GM21447 (cell line): Measurements from ENCODE around the gene DNAL1.

ENCODE experiments used
- ATAC-seq: cut with Tn5 transposase; IDR thresholded peaks from one replicate; pipeline ENCODE4 v1.9.1; 2021; ENCODE audit not compliant: unreplicated experiment

Gene DNAL1

DNA sequence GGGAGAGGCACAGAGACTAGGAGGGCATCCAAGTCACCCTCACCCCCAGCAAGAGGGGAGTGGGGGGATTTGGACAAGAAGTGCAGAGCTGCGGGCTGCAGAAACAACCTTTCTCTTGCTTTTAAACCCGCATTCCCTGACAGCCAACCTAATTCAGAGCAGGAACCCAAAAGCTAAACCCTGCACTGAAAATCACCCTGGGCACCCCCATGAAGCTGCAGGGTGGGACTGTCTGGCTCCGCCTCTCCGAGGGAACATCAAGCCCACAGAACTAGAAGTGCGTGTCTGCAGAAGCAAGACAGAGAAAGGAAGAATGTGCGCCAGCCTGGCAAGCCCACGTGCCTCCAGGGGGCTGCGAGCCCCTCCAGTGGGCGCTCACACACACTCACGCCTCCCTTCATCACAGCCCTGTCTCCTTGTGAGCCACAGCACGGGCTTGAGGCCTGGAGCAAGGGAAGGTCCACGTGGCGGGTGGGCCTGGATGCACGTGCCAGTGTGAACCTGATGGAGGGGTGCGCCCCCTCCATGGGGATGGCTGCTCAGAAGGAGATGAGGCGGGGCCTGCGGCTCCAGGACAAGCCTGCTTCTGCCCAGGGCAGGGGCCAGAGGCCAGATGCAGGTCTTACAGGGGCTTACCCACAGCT lies 97.2 kb downstream of the DNAL1 start:
- ATAC-seq, result no peak

DNA sequence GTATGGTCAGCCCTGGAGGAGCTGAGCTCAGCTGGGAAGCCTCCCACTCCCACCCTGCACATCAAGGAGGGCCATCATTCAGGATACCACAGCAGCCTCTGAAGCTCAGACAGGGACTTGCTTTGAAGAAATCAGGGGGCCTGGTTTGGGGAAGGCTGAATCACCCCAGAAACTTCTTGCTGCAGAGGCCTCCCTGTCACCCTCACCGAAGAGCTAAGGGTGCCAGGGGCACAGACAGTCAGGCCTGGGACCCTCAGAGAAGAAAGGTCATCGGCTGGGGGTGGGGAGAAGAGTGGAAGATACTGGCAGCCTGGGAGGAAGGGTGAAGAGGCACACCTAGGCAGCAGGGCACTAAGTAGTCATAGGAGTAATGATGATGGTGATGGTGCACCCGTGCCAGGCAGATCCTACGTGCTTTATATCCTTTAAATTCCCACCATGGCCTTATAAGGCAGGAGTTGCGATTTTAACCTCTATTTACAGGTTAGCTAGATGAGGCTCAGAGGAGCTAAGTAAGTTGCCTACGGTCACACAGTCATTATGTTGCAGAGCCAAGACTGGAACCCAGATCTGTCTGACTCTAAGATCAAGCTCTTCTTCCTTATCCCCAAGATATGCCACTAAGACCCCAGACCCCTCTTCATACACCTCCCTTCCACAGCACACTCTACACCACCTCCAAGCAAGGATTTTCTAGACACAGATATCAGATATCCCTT lies 97.9 kb downstream of the DNAL1 start:
- ATAC-seq, result no peak

DNA sequence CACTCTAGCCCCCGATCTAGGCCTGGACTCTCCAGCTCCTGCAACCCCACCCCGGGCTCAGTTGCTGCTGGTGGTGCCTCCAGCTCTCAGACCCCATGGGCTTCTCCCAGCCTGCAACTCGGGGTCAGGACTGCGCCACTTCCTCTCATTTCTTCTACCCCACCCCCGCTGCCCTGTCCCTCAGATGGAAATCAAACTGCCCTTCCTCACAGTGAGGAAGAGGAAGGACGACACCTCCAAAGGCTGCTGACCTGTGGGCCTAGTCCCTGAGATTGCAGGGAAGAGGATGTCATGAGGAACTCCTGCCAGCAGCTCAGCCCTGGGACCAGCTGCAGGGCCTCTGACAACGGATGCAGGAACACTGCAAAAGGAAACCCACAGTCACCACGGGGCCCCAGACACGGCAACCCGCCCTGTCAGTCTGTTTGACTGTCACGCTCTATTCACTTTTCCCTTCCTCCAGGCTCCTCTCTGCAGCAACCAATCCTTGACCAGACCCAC lies 98.7 kb downstream of the DNAL1 start:
- ATAC-seq, result peak; percentile 63

DNA sequence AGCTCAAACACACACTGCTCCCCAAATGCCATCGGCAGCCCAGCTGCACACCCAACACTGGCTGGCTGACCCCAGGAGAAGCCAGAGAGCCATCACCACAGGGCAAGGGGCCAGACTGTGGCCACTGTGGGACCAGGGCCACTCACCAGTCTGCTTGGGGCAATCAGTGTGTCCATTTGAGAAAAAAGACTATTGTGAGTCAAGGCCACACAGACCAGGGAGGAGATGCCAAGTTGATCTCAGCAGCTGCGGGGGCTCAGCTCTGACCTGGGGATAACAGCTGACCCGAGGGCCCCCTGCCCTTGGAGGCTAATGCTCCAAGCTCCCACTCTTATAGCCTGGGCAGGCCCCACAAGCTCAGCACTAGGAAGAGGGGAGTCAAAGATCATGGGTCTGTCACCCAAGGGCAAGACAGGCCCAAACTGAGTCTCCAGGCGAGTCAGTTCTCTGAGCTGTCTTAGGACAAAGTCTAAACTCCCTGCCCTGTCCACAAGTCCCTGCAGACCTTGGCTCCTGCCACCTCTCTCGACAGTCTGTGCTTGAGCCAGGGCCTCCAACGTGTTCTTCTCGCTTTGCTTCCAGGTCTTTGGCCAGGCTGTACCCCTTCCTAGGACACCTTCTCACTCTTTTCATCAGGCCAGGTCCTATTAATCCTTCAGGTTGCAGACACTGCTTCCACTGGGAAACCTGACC lies 99.5 kb downstream of the DNAL1 start:
- ATAC-seq, result peak; percentile 5

DNA sequence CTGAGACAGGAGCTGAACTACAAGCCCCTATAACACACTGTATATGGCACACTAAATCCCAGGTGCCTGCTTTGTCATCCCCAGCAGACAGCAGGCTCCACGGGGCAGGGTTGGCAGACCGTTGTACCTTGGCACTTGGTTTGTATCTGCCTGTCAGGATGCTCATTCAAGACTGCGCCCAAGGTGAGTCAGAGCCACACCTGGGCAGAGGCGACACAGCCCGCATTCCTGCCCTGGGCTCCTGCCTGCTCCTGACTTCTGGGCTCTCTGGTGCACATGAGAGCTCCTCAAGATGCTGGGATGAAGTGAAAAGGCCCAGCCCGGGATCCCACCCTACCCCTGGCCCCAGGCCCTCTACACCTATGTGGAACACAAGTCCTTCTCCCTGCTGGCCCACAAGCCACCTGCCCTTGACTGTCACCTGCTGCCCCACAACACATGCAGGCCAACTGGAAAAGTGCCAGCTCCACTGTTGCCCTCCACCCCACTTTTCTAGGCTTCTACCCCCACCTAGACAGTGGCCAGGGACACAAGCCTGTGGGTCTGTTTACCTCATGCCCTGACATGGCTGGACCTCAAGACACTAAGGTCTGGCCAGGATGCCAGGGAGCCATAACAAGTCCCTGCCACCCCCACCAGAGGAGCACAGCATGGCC lies 100.2 kb downstream of the DNAL1 start:
- ATAC-seq, result no peak

DNA sequence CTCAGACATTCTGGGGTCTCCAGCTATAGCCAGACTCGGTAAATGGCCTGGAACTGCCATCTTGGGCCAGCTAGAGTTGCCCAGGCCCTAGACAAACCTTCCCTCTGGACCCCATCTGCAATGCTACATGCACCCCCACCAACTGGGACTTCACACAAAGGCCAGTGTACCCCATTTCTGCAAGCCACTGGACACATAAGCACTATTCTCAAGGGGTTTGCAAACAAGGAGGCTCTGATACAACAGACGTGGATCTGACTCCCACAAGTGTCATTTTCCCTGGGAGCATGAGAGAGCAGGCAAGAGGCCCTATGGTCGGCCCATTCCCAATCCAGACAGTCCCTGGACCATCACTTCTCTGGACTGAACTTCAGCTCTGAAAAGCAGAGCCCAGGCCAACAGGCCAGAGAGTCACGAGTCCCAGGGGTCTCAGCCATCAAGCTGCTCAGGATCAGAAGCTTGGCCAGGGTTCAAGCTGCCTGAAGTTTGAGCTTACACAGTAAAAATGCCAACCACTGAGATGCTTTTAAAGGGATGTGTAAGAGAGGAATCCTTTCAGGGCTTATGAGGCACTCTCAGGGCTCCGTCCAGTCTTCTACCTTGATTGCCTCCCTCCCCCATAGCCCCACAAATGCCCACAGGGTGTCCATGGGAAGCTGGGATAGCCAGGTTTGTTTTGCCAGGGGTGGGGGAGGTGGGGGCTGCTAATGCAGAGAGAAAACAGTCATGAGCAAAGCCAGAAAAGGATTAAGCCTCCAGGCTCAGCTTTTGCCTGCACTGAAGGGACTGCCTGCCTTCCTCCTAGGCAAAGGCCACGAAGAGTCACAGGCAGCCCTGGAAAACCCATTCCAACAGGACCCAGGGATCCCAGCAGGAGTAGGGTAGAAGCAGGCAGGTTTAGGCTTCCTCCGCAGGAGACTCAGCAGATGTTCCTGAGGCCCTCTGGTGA lies 101.1 kb downstream of the DNAL1 start:
- ATAC-seq, result no peak

DNA sequence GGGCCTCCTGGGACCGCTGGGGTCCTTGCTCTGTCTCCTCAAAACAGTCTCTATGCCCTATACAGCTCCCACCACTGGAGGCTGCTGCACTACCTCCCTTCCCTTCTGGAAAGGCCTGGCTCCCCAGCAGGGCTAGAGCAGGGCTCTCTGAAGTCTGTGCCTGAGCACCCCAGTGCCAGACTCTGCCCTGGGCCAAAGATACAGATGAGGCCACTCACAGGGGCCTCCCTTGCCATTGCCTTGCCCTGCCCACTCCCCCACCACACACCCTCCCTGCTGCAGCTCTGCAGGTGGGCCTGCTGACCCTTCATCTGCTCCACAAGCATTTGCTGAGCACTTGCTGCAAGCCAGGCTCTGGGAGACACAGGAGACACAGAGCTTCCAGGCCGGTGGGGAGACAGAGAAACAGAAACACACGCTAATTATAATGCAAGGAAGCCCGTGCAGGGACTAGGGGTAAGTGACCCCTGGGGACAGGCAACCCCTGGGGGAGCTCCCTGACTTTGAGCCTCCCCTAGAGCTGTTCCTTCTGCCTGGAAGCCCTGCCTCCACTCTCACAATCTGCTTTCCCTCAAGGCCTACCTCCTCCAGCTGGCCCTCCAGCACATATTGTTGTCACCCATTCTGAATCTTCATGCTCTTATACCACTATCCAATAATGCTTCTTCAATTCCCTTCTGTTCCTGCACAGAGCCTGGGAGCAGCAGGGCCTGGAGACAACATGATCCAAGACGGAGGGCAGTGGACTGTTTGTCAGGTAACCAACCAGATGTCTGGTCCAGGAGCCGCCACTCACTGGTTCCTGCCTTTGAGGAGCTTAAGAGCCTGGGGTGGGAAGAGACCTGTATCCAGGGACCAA lies 102.0 kb downstream of the DNAL1 start:
- no peak for ATAC-seq

DNA sequence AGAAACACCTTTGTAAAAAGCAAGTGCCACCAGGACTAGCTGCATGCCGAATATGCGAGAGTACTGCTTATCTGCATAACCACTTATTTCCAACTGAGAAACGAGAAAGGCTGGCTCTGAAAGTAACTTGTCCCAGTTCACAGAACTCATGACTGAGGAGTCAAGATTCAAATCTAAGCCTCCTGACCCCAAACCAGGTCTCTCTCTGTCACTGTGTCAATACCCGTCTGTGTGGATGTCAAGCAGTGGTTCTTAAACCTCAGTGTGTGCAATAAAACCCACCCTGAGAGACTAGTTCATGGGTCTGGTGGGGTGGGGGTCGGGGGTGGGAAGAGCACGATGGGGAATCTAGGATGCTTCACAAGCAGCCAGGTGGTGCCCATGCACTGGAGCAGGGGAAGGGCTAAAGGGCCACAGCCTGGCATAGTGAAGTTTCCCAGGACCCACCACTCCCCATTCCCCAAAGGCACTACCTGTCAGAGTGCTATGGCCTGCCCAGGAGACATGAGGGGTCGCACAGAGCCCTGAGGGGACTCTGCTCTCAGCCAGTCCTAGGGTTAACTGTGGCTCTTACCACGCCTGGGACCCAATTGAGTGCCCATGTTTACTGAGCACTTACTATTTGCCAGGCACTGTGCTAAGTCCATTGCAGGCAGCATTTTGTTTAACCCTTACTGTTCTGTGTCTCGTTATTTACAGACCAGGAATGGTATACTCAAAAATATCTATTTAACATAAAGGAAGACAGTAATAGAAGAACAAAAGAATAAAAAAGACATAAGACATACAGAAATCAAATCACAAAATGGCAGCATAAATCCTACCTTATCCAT lies 102.8 kb downstream of the DNAL1 start:
- no peak for ATAC-seq

DNA sequence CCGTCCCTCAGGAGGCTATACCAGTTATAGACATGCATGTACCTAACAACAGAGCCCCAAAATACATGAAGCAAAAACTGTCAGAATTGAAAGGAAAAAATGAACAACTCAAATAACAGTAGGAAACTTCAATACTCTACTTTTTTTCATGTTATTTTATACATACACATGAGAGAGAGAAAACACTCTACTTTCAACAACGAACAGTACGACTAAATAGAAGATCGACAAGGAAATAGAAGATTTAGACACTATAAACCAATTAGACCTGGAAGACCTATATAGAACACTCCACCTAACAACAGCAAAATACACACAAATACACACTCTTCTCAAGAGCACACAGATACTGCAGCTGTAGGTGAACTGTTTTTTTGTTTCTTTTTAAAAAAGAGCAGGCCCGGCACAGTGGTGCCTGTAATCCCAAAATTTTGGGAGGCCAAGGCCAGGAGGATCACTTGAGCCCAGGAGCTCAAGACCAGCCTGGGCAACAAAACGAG lies 104.1 kb downstream of the DNAL1 start:
- ATAC-seq, result no peak

DNA sequence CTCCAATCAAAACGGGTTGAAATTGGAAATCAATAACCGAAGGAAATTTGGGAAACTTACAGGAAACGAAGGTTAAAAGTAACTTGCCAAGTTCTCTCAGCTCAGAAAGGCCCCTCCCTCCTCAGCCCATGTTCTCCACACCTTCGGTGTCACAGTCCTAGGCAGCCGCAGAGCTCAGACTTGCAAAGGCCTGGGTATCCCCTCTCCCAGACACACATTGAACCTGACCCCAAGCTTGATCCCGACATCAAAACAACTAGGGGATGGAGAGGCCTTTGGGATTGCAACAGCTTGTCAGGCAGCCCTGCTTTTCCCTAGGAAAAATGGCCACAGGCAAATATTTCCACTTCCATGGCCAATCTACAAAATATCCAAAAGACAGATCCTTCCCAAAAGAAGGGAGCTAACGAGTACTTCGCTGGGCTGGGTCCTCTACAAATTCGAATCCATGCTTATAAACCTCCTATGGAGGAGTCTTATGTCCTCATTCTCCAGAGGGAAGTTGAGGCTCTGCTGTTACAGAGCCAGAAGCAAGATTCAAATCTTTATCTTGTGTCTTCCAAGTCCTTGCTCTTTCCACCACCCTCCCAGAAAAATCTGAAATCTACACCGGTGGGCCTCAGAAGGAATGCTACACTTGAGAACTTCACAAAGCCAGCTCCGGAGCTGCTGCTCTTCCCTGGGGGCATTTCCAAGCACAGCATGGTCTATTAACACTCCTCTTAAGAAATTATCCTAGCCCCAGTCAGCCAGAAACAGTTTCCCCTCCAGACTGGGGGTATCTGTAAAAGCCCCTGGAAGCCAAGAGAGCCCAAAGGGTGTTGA lies 105.1 kb downstream of the DNAL1 start:
- no peak for ATAC-seq

DNA sequence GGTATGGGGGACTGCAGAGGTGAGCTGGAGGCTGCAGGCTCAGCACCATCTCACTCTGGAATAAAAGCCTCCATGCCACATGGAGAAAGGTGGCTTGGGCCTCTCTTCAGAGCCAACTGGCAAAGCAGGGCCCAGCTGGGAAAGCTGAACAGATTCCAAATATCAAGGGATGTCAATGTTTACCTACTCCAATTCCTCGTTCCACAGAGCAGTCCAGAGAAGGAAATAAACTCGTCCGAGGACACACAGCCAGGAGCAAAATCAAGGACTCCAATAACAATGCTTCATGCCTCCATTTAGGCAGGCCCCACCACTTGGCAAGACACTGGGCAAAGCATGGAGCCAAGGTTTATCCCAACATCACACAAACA lies 105.7 kb downstream of the DNAL1 start:
- ATAC-seq, result no peak

DNA sequence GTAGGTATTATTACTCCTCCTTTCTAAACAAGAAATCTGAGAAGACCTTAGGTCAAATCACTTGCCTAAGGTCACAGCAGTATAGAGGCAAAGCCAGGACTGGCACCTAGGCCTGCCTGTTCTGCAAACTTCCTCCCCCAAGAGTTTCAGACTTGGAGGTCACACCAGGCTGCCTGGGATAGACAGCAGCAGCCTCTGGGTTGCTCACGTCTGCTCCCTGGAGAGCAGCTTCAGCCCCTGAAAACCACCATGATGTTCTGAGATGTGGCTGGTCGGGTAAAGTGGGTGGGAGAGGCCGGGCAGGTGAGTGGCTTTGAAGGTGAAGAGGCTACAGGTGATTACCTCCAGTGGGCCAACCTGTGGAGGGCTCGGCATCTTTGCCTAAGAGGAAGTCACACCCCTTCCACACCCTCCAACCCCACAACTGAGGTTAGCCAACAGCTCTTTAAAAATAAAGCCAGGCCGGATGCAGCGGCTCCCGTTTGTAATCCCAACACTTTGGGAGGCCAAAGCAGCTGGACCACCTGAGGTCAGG lies 106.4 kb downstream of the DNAL1 start:
- no peak for ATAC-seq

DNA sequence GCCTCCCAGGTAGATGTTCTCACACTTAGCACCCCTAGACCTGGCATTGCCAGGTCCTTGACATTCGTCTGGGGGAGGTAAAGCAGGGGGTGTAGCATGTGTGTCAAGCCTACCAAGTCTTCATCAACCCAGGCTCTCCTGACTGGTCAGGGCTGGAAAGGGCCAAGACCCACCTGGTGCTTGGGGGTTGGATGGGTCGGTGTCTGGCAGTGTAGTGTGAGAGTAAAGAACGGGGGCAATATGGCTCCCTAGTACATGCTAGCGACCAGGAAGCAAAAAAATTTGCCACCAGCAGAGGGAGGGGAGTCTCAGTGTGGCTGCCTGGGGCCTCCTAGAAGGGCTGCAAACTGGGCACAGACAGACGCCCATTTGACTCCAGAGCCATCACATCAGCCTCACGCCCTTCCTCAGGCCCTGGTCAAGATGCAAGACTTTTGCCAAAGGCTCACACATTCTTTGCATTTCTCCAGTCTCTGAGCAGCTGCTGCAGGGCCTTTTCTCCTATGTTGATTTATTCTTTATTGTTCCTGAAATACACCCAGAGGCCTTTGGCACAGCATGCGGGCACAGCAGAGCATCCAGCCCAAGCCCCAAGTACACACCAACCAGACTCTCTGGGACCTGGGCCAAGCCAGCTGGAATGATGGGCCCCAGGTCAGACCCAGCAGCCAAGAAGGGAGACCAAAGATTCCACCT lies 107.7 kb downstream of the DNAL1 start:
- no peak for ATAC-seq
